HepG2 (cell line): Measurements from ENCODE around the gene TASOR2. TPM values are rescaled to one million over a fixed set of nuclear protein-coding genes. Genes with fewer than 3 reads are reported as not detected.
A peak's percentile ranks its signal among the peaks of the same experiment; 100 is the strongest.

Experiments used
- AKAP8 ChIP-seq: sonication (generic); formaldehyde crosslinking; IDR thresholded peaks from 2 replicates; pipeline ENCODE4 v1.5.1; 2020; ENCODE audit warnings: mild to moderate bottlenecking, missing genetic modification reagents
- ATF7 ChIP-seq, 2 experiments: fragments of 450-650 bp in 1 of 2; sonication (generic) in 1 of 2; formaldehyde crosslinking in 1 of 2; IDR thresholded peaks; 2 replicates each; pipeline versions ENCODE4 v1.4.0 to v1.6.1; 2016 to 2020; ENCODE audit warnings: antibody characterized with exemption in 1 of 2, mild to moderate bottlenecking in 1 of 2, missing genetic modification reagents in 1 of 2
- CTCF ChIP-seq: sonication (generic); formaldehyde crosslinking; IDR thresholded peaks from 2 replicates; pipeline ENCODE4 v1.5.0; 2020; ENCODE audit warnings: mild to moderate bottlenecking, missing genetic modification reagents, moderate library complexity
- DNMT3B ChIP-seq: conservative IDR thresholded peaks from 2 replicates; pipeline ENCODE4 v1.6.1; 2016; ENCODE audit warnings: missing biosample characterization, control low read depth
- EZH2 ChIP-seq: conservative IDR thresholded peaks from 2 replicates; pipeline ENCODE4 v1.6.1; 2012; ENCODE audit warnings: mild to moderate bottlenecking, low read depth, low read length, moderate library complexity
- KDM5B ChIP-seq: sonication (generic); formaldehyde crosslinking; IDR thresholded peaks from 2 replicates; pipeline ENCODE4 v1.4.0; 2020; ENCODE audit warnings: missing genetic modification reagents, mild to moderate bottlenecking, borderline replicate concordance
- KLF13 ChIP-seq: sonication (generic); formaldehyde crosslinking; IDR thresholded peaks from 2 replicates; pipeline ENCODE4 v1.4.0; 2020; ENCODE audit warnings: mild to moderate bottlenecking, missing genetic modification reagents
- MAFF ChIP-seq: IDR thresholded peaks from 2 replicates; pipeline ENCODE4 v1.6.1; 2011; ENCODE audit warnings: low read depth, low read length, improper control_type of control experiment
- MIER3 ChIP-seq: IDR thresholded peaks from 2 replicates; pipeline ENCODE4 v1.6.1; 2016; ENCODE audit warnings: missing compliant biosample characterization, borderline replicate concordance
- NKX3-1 ChIP-seq: sonication (generic); formaldehyde crosslinking; IDR thresholded peaks from 2 replicates; pipeline ENCODE4 v1.5.0; 2020; ENCODE audit warnings: missing genetic modification reagents
- PAXIP1 ChIP-seq: sonication (generic); formaldehyde crosslinking; conservative IDR thresholded peaks from 2 replicates; pipeline ENCODE4 v1.4.0; 2020; ENCODE audit warnings: mild to moderate bottlenecking, missing genetic modification reagents, moderate library complexity
- PCBP2 ChIP-seq: fragments of 200-400 bp; formaldehyde crosslinking; optimal IDR thresholded peaks from 2 replicates; pipeline ENCODE3; 2018; ENCODE audit warnings: low read length, low read depth; ENCODE audit not compliant: poor library complexity, severe bottlenecking
- RBAK ChIP-seq: sonication (generic); formaldehyde crosslinking; IDR thresholded peaks from 2 replicates; pipeline ENCODE4 v1.5.1; 2020; ENCODE audit warnings: mild to moderate bottlenecking, missing genetic modification reagents
- SP4 ChIP-seq: sonication (generic); formaldehyde crosslinking; IDR thresholded peaks from 2 replicates; pipeline ENCODE4 v1.8.1; 2023; ENCODE audit warnings: mild to moderate bottlenecking, missing genetic modification reagents
- SRSF1 ChIP-seq: fragments of 200-400 bp; formaldehyde crosslinking; optimal IDR thresholded peaks from 2 replicates; pipeline ENCODE3; 2017; ENCODE audit warnings: mild to moderate bottlenecking, low read depth, low read length, moderate library complexity
- SRY ChIP-seq: sonication (generic); formaldehyde crosslinking; IDR thresholded peaks from 2 replicates; pipeline ENCODE4 v1.8.0; 2022; ENCODE audit warnings: mild to moderate bottlenecking, missing genetic modification reagents
- TEAD3 ChIP-seq: optimal IDR thresholded peaks from 2 replicates; pipeline ENCODE3; 2016; ENCODE audit warnings: borderline replicate concordance
- ZFP82 ChIP-seq: sonication (generic); formaldehyde crosslinking; IDR thresholded peaks from 2 replicates; pipeline ENCODE4 v1.5.1; 2020; ENCODE audit warnings: mild to moderate bottlenecking, missing genetic modification reagents, borderline replicate concordance
- ZIK1 ChIP-seq: sonication (generic); formaldehyde crosslinking; IDR thresholded peaks from 2 replicates; pipeline ENCODE4 v1.5.0; 2020; ENCODE audit warnings: mild to moderate bottlenecking, low read depth, missing genetic modification reagents, borderline replicate concordance
- ZKSCAN5 ChIP-seq: sonication (generic); formaldehyde crosslinking; IDR thresholded peaks from 2 replicates; pipeline ENCODE4 v1.5.1; 2020; ENCODE audit warnings: mild to moderate bottlenecking, missing genetic modification reagents
- ZNF556 ChIP-seq: sonication (generic); formaldehyde crosslinking; IDR thresholded peaks from 2 replicates; pipeline ENCODE4 v1.4.0; 2020; ENCODE audit warnings: mild to moderate bottlenecking, missing genetic modification reagents, borderline replicate concordance
- ZNF660 ChIP-seq: sonication (generic); formaldehyde crosslinking; IDR thresholded peaks from 2 replicates; pipeline ENCODE4 v1.5.1; 2020; ENCODE audit warnings: mild to moderate bottlenecking, low read depth, missing genetic modification reagents, borderline replicate concordance
- ZNF672 ChIP-seq: sonication (generic); formaldehyde crosslinking; IDR thresholded peaks from 2 replicates; pipeline ENCODE4 v1.8.1; 2022; ENCODE audit warnings: missing genetic modification reagents
- ZNF761 ChIP-seq: sonication (generic); formaldehyde crosslinking; conservative IDR thresholded peaks from 2 replicates; pipeline ENCODE4 v1.4.0; 2020; ENCODE audit warnings: mild to moderate bottlenecking, missing genetic modification reagents
- ZNF766 ChIP-seq: sonication (generic); formaldehyde crosslinking; IDR thresholded peaks from 2 replicates; pipeline ENCODE4 v1.5.0; 2020; ENCODE audit warnings: missing genetic modification reagents, borderline replicate concordance
- ZNF775 ChIP-seq: sonication (generic); formaldehyde crosslinking; IDR thresholded peaks from 2 replicates; pipeline ENCODE4 v1.4.0; 2020; ENCODE audit warnings: missing genetic modification reagents, mild to moderate bottlenecking, moderate library complexity, borderline replicate concordance
- polyA plus RNA-seq, 8 experiments: library from polyadenylated mRNA; depleted of rRNA in 3 of 8; stranded (reverse) in 7 of 8; unstranded in 1 of 8; fragments of >200 nt; fragmentation: Illumina TruSeq in 4 of 8; extraction: Trizol in 4 of 8; gene quantifications; 2 replicates each; pipeline versions ENCODE4 v1.2.1 to v1.2.3, GENCODE V29; 2011 to 2016; ENCODE audit warnings: low read depth in 4 of 8, missing spikeins in 1 of 8, mixed read lengths in 1 of 8; ENCODE audit not compliant: insufficient read depth in 1 of 8
- total RNA-seq, 5 experiments: library from RNA; depleted of rRNA; stranded (reverse); fragments of >200 nt; fragmentation: Illumina TruSeq; extraction: Trizol; gene quantifications; 2 replicates each; pipeline ENCODE4 v1.2.3, GENCODE V29; 2016; ENCODE audit warnings: low read depth in 1 of 5

TASOR2 gene
- total and polyA plus RNA-seq, 2 of the 13 experiments (the other 11 are each of a cell fraction or from before 2014, with no cell fraction given) = 24.2 to 55.3 TPM

- no peak for TF ChIP-seq ATF7 (IDR thresholded peaks at IDR 0.05)
- 0 out of 2 replicates have a peak, but pooled peaks have one; percentile 62 for TF ChIP-seq ATF7 (CRISPR knock-in tag; IDR thresholded peaks at IDR 0.05)
- TF ChIP-seq ZKSCAN5 (CRISPR knock-in tag) = no peak
- TF ChIP-seq KLF13 (CRISPR knock-in tag) = no peak
- TF ChIP-seq SRY (CRISPR knock-in tag) = no peak; the same call in 1 of the 2 replicates
- peak; percentile 3; the same call in 1 of the 2 replicates for TF ChIP-seq CTCF
- no peak for TF ChIP-seq ZNF660 (CRISPR knock-in tag)
- no peak for TF ChIP-seq ZNF766 (CRISPR knock-in tag)
- TF ChIP-seq ZNF672 (CRISPR knock-in tag) = peak; percentile 24; the same call in 1 of the 2 replicates
- no peak for TF ChIP-seq DNMT3B
- TF ChIP-seq PAXIP1 = no peak; the same call in 1 of the 2 replicates
- TF ChIP-seq AKAP8 (CRISPR knock-in tag) = no peak
- TF ChIP-seq KDM5B (CRISPR knock-in tag) = peak; percentile 61
- TF ChIP-seq EZH2 = no peak
- no peak for TF ChIP-seq ZNF761 (CRISPR knock-in tag)
- TF ChIP-seq SRSF1 = no peak
- TF ChIP-seq ZIK1 (CRISPR knock-in tag) = no peak
- no peak for TF ChIP-seq ZNF556 (CRISPR knock-in tag)
- no peak for TF ChIP-seq PCBP2
- no peak for TF ChIP-seq ZNF775 (CRISPR knock-in tag)
- 0 out of 2 replicates have a peak, but pooled peaks have one; percentile 13 for TF ChIP-seq NKX3-1 (CRISPR knock-in tag)
- TF ChIP-seq MAFF = no peak
- TF ChIP-seq SP4 = no peak
- TF ChIP-seq ZFP82 (CRISPR knock-in tag) = peak; percentile 51; the same call in 1 of the 2 replicates
- TF ChIP-seq TEAD3 (CRISPR knock-in tag) = peak; percentile 11
- no peak for TF ChIP-seq RBAK
- no peak for TF ChIP-seq MIER3 (CRISPR knock-in tag)
These were observed 17.6 kb upstream of the TASOR2 start (continued) for GRCh38 chr10:5666841-5667630.
